DMS 273 (cell line): ENCODE results near the gene PAX6.

Experiments used
- DNase-seq: peaks from one replicate; lab custom pipeline; 2025; ENCODE audit not compliant: unreplicated experiment; lab: John Stamatoyannopoulos, UW

PAX6 gene

GRCh38 chr11:31798554-31799434, 12.3 kb downstream of the PAX6 start:
- no peak for DNase-seq

GRCh38 chr11:31798057-31798553, 13.0 kb downstream of the PAX6 start:
- no peak for DNase-seq

GRCh38 chr11:31797190-31798056, 13.7 kb downstream of the PAX6 start:
- no peak for DNase-seq

GRCh38 chr11:31796499-31797189, 14.5 kb downstream of the PAX6 start:
- no peak for DNase-seq

DNA sequence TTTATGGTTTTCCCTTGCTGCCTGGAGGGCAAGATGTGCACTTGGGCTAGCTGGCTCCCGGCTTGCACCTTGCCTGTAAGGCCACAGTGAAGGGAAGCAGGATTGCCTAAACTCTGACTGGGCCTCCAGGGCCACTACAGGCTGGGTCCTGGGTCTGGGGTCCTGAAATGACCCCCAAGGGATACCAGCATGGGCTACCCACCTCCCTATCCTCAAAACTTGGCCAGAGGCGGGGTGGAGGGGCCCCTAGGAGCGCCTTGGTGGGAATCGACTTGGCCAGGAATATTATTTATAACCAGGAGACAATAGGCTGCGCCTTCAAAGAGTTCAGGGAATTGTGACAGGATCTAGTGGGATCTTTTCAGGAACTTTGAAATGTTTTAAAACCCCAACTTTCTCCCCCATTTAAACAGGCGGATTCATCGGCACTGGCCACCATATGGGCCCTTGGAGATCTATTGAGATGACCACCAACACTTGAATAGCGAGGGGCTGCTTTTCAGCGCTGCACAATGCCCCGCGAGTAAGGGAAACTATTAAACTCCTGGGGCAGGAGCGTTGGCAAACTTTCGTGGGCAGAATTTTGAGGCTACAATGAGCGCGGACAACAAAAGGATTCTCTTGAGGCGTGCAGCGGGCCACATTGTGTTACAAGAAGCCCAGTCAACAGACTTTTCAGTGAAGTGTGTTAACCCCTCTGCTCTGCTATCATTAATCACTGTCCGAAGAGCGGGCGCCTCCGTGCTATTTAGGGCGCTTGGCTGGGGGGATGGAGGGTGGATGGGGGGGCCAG, 15.2 kb downstream of the PAX6 start:
- no peak for DNase-seq

GRCh38 chr11:31794548-31794947, 16.6 kb downstream of the PAX6 start:
- no peak for DNase-seq

DNA sequence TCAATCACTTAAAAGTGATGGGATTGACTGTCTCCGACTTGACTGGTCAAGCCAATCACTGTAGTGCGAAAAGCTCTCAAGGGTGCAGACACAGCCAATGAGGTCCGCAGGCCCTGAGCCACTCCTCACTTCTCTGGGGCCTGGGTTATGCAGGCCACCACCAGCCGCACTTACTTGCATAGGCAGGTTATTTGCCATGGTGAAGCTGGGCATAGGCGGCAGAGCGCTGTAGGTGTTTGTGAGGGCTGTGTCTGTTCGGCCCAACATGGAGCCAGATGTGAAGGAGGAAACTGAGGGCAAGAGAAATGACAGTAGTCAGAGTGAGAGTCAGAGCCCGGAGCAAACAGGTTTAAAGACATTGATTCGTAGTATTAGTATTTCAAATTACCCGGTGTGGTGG, 17.9 kb downstream of the PAX6 start:
- DNase-seq, result no peak

GRCh38 chr11:31792456-31792855, 18.7 kb downstream of the PAX6 start:
- DNase-seq, result no peak

GRCh38 chr11:31792036-31792435, 19.1 kb downstream of the PAX6 start:
- no peak for DNase-seq

DNA sequence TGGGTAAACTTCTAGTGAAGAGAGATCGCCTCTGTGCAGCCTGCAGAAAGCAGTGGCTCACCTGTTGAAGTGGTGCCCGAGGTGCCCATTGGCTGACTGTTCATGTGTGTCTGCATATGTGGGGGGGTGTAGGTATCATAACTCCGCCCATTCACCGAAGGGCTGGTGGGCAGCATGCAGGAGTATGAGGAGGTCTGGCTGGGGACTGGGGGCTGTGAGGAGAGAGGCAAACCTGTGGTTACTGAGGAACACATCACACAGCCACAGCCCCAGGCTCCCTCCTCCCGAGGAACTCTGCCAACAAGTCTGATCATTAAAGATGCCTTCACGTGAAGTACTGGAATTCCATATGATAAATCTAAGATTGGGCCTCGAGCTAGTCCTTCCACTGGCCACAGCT, 20.5 kb downstream of the PAX6 start:
- DNase-seq, result no peak

- DNase-seq, result no peak
Observed at GRCh38 chr11:31788085-31788484, 23.0 kb downstream of the PAX6 start.

DNA sequence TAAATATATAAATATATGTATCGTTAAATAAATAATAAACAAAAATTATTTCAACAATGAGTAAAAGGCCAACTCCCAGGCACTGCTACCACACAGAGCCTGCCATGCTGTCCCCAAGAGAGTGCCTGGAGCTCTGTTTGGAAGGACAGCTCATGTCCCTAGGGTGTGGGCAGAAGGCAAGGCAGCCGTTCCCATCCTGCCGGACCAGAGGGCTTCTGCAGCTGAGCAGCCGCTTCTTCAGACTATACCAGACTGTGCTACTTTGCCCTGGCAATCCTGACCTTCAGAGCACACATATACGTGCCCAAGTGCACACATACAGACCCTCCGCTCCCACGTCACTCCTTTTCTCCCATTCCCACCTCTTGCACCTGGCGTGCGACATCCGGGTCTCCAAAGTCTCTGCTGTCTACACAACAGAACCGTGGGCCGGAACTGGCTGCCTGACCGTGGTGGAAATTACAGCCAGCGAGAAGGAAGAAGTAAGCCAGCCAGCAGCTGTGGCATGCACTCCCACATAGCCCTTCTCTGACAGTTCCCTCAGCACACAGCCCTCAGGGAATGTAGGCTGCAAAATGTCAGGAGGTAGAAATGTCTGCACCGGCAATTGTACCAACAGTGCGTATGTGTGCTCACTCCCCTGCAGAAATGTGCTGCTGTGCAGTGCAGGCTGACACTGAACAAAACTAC, 24.0 kb downstream of the PAX6 start:
- no peak for DNase-seq

- no peak for DNase-seq
Observed at GRCh38 chr11:31784611-31785010, 26.5 kb downstream of the PAX6 start.

DNA sequence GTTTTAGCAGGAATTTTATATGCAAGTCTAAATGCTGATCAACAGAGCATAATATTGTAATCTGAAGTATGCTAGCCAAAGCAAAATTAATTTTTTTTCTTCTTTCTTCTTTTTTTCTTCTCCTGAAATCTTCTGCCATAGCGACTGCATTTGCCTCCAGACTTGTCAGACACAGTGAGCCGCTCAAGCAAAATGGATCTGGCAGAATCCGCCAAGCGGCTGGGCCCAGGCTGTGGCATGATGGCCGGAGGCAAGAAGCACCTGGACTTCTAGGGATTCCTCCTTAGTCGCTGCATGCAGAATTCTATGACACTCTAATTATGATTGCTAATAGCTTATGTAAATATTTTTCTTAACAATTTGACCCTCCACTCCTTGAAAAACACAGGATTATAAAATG, 27.9 kb downstream of the PAX6 start:
- no peak for DNase-seq

- no peak for DNase-seq
Observed at GRCh38 chr11:31782257-31782656, 28.9 kb downstream of the PAX6 start.

DNA sequence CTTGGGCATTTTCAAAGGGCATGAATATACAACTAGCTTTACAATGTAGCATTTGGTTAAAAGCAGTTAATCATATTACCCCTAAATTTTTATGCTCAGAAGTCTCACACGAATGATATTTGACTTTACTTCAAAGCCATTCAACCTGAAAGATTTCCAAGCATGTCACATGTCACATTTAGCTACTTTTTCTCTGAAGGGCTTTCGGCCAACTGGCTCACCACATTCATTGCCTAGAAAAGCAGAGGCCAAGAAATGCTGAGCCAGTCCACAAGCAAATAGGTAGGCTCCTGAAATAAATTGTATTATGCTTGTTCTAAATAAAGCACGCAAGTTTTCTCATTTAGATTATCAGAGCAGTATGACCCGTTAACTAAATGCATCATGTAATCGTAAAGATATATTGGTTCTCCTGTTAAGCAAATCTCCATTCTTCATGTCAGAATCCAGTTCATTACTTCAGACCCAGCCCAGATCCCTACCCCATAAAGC, 30.6 kb downstream of the PAX6 start:
- DNase-seq, result no peak

DNA sequence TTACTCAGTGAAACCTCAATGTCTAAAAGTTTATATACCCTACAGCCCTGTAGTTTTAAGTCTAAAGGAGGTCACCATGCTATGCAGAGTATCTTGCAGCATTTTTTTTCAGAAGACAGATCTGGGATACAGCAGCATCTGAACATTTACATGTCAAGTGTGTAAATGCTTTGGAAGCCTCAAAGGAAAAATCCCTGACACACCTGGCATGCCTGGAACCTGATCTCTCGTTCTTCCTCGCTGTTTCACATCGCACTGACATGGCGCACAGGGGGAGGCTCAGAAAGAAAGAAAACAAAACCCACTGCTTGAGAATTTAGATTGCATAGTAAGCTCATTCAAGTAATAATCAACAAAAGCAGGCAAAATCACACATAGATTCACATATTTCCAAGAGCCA, 31.0 kb downstream of the PAX6 start:
- DNase-seq, result no peak

- DNase-seq, result no peak
Observed at GRCh38 chr11:31779374-31779791, 31.7 kb downstream of the PAX6 start.

- no peak for DNase-seq
Observed at GRCh38 chr11:31772412-31772811, 38.7 kb downstream of the PAX6 start.
